Activated T-cell treated with anti-CD3 and anti-CD28 coated beads for 4 hours (primary cell): ENCODE data around the gene PARG.
"Not testable (repeated sequence)": the region's sequence is repeated elsewhere in the genome, so short reads cannot be mapped to it uniquely, and the experiment has no call there.

Experiments
- DNase-seq: peaks from one replicate; pipeline ENCODE4 v3.0.0-alpha.2; 2020

Gene PARG

GRCh38 chr10:49819234-49819958, 122.4 kb downstream of the PARG start:
- DNase-seq, result no peak

- no peak for DNase-seq
These were observed 124.0 kb downstream of the PARG start for GRCh38 chr10:49817845-49818244.

- no peak for DNase-seq
These were observed 137.8 kb downstream of the PARG start for GRCh38 chr10:49803988-49804387.

- DNase-seq, result no peak
These were observed 143.6 kb downstream of the PARG start for GRCh38 chr10:49798275-49798674.

GRCh38 chr10:49791100-49791499, 150.7 kb downstream of the PARG start:
- no peak for DNase-seq

GRCh38 chr10:49784681-49785080, 157.1 kb downstream of the PARG start:
- DNase-seq, result no peak

- DNase-seq, result no peak
These were observed 158.2 kb downstream of the PARG start for GRCh38 chr10:49783645-49784044.

- no peak for DNase-seq
These were observed 160.6 kb downstream of the PARG start for GRCh38 chr10:49781247-49781646.

- DNase-seq, result no peak
These were observed 163.6 kb downstream of the PARG start for GRCh38 chr10:49778197-49778596.

GRCh38 chr10:49776851-49777250, 165.0 kb downstream of the PARG start:
- no peak for DNase-seq

- no peak for DNase-seq
These were observed 166.8 kb downstream of the PARG start for GRCh38 chr10:49775014-49775413.

- not testable (repeated sequence) for DNase-seq
These were observed 168.9 kb downstream of the PARG start for GRCh38 chr10:49772944-49773343.

GRCh38 chr10:49771046-49771445, 170.8 kb downstream of the PARG start:
- not testable (repeated sequence) for DNase-seq

- DNase-seq, result no peak
These were observed 172.1 kb downstream of the PARG start for GRCh38 chr10:49769692-49770091.

- no peak for DNase-seq
These were observed 173.1 kb downstream of the PARG start for GRCh38 chr10:49768731-49769130.

GRCh38 chr10:49768329-49768728, 173.5 kb downstream of the PARG start:
- no peak for DNase-seq
